Transverse colon (tissue), 4 donors: ENCODE data around the gene FLVCR2. TPM values are rescaled to one million over a fixed set of nuclear protein-coding genes. Genes with fewer than 3 reads are reported as not detected.

Experiments used
- DNase-seq: peaks from one replicate; pipeline ENCODE4 v3.0.0-alpha.2; 2019
- H3K27ac ChIP-seq, 4 donors: fragments of 200-600 bp; sonication (generic); 2 replicates each; pipeline ENCODE4 v1.5.1; 2016 to 2018; ENCODE audit warnings: inconsistent platforms in 4 of 4
- H3K27me3 ChIP-seq: fragments of 200-600 bp; sonication (generic); 2 replicates; pipeline ENCODE4 v1.5.1; 2017; ENCODE audit warnings: inconsistent platforms
- H3K36me3 ChIP-seq, 4 donors: fragments of 200-600 bp; sonication (generic); 2 replicates each; pipeline ENCODE4 v1.5.1; 2017 to 2019; ENCODE audit warnings: inconsistent platforms in 4 of 4
- H3K4me1 ChIP-seq, 4 donors: fragments of 200-600 bp; sonication (generic); 2 replicates each; pipeline ENCODE4 v1.5.1; 2017 to 2020; ENCODE audit warnings: inconsistent platforms in 4 of 4
- H3K4me3 ChIP-seq, 4 donors: fragments of 200-600 bp; sonication (generic); 1 replicate in 1 of 4; 2 replicates in 3 of 4; pipeline versions ENCODE4 v1.5.1 to v1.6.1; 2017 to 2019; ENCODE audit warnings: inconsistent platforms in 4 of 4
- H3K9me3 ChIP-seq, 2 donors: fragments of 200-600 bp; sonication (generic); 2 replicates each; pipeline ENCODE4 v1.5.1; 2017 to 2019; ENCODE audit warnings: inconsistent platforms in 2 of 2
- EP300 ChIP-seq: sonication (generic); formaldehyde crosslinking; IDR thresholded peaks from one replicate; pipeline ENCODE4 v1.6.1; 2017; ENCODE audit warnings: antibody characterized with exemption, low read depth
- POLR2A ChIP-seq: fragments of 450-650 bp; IDR thresholded peaks from one replicate; pipeline ENCODE4 v1.6.1; 2016; ENCODE audit warnings: antibody characterized with exemption, mild to moderate bottlenecking, moderate library complexity
- POLR2AphosphoS5 ChIP-seq, 3 donors: sonication (generic); formaldehyde crosslinking; IDR thresholded peaks; one replicate each; pipeline ENCODE4 v1.6.1; 2016; ENCODE audit warnings: antibody characterized with exemption in 3 of 3
- WGBS, 2 donors: methylation state at CpG; one replicate each; pipeline ENCODE4 v1.1.5; 2018; ENCODE audit warnings: low coverage in 1 of 2; 5-methylcytosine and 5-hydroxymethylcytosine counted together
- in situ Hi-C, 4 donors: fragments of 200-750 bp; cut with MboI; loops; one replicate each; pipeline versions ENCODE4 v1.15.0 to v1.15.1; 2017; ENCODE audit warnings: low sequenced_read_pairs in 3 of 4, low pct_ligation_motif_present in 1 of 4, low pct_unique_long_range_greater_than_20kb in 1 of 4
- intact Hi-C: fragments of 100-400 bp; cut with DNase I; formaldehyde crosslinking; loops from one replicate; pipeline ENCODE4 v1.15.1; 2023; ENCODE audit warnings: low total_unique reads
- total RNA-seq, 4 donors: library from RNA; depleted of rRNA; stranded (reverse); fragments of >200 nt; gene quantifications; one replicate each; pipeline ENCODE4 v1.1.0, GENCODE V29; 2016
- TF ChIP-seq, protein P1 (sequence below), 5 experiments: fragments of 200-600 bp in 3 of 5; fragments of 450-650 bp in 2 of 5; sonication (generic) in 3 of 5; IDR thresholded peaks; 1 replicate in 2 of 5; 2 replicates in 3 of 5; pipeline ENCODE4 v1.5.1; 2016 to 2017; ENCODE audit warnings: antibody characterized with exemption in 5 of 5, inconsistent platforms in 3 of 5, mild to moderate bottlenecking in 2 of 5, moderate library complexity in 1 of 5

Gene FLVCR2
- total RNA-seq, 4 donors from 2014 or later, result 6.2 to 54.5 (median 45.0) TPM

DNA sequence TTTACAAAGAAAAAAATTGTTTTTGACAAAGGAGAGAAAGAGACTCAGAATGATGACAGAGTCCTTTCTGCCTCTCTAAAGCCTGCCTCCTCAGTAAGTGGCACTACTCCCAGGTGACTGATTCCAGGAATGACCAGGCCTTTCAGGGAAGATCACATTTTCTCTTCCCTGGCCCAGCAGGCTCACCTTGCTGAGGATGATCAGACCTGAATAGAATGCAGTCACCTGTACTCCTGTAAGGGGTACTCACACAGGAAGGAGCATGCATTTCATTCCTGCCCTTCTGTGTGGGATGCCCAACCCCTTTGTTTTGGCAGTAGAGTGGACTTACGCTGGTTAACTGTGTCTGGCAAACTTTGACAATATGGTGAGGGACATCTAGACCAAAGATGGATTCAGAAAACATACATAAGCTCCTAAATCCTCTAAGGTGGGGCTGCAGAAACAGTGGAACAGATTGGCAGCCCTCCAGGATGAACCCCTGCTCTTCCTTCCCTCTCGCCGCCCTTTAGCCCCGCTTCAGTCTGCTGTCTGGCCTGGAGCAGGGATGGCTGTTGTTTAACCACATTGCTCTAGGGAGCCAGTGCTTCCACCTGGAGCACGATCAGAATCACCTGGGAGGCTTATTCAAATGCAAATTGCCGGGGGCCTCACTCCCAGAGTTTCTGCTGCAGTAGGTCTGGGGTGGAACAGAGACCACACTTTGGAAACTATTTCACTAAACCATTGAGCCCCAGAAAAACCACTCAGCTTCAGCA, 52.5 kb downstream of the FLVCR2 start:
- TF ChIP-seq EP300 (no peak), POLR2A (no peak), POLR2AphosphoS5 (IDR thresholded peaks at IDR 0.05) (no peak)
- TF ChIP-seq, protein P1, sequence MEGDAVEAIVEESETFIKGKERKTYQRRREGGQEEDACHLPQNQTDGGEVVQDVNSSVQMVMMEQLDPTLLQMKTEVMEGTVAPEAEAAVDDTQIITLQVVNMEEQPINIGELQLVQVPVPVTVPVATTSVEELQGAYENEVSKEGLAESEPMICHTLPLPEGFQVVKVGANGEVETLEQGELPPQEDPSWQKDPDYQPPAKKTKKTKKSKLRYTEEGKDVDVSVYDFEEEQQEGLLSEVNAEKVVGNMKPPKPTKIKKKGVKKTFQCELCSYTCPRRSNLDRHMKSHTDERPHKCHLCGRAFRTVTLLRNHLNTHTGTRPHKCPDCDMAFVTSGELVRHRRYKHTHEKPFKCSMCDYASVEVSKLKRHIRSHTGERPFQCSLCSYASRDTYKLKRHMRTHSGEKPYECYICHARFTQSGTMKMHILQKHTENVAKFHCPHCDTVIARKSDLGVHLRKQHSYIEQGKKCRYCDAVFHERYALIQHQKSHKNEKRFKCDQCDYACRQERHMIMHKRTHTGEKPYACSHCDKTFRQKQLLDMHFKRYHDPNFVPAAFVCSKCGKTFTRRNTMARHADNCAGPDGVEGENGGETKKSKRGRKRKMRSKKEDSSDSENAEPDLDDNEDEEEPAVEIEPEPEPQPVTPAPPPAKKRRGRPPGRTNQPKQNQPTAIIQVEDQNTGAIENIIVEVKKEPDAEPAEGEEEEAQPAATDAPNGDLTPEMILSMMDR (IDR thresholded peaks at IDR 0.05), result no peak
- H3K36me3 ChIP-seq, result no peaks in the 10 kb centered on the region
- no peaks in the 10 kb centered on the region for H3K27me3 ChIP-seq
- in situ Hi-C loops (no loop called here), intact Hi-C loops (no loop called here)
- peaks cover 0 to 2% (median 0%) of the 10 kb centered on the region in 4 donors for H3K4me1 ChIP-seq
- no peak overlapping the region for H3K4me3 ChIP-seq
- DNase-seq, result no peak
- WGBS, 2 donors, result 67 to 86% methylated on average over 1 to 6 of the region's 6 CpGs
- no peak overlapping the region for H3K27ac ChIP-seq
- H3K9me3 ChIP-seq, result no peaks in the 10 kb centered on the region

DNA sequence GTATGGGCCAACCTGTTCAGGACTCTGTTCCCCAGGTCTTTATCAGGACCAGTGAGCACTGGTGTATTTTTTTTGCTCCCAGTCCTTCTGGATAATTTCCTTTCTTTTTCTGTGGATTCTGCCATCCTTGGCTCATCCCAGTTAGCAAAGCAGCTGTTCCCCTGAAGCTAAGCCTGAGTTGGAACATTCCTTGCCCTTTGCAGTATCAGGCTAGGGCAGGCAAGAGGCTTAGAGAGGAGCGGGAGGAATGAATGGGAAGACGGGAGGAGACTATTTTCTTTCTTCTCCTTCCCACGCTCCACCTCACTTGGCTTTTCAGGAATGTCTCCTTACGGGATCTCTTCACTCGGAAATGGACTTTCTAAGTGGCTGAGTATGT, 53.0 kb downstream of the FLVCR2 start:
- Histone ChIP-seq H3K4me3 (no peak overlapping the region), H3K27ac (no peak overlapping the region), H3K9me3 (no peaks in the 10 kb centered on the region), H3K27me3 (no peaks in the 10 kb centered on the region), H3K4me1 (peaks cover 0 to 2% (median 0%) of the 10 kb centered on the region in 4 donors), H3K36me3 (no peaks in the 10 kb centered on the region)
- 78% methylated on average over 5 of the region's 5 CpGs; no CpG with 5 or more reads in 1 of the 2 donors for WGBS, 2 donors
- TF ChIP-seq EP300, result no peak
- TF ChIP-seq POLR2A, result no peak
- TF ChIP-seq, protein P1 (IDR thresholded peaks at IDR 0.05), result no peak
- TF ChIP-seq POLR2AphosphoS5 (IDR thresholded peaks at IDR 0.05), result no peak
- DNase-seq, result no peak
- intact Hi-C loops (no loop called here), in situ Hi-C loops (no loop called here)

DNA sequence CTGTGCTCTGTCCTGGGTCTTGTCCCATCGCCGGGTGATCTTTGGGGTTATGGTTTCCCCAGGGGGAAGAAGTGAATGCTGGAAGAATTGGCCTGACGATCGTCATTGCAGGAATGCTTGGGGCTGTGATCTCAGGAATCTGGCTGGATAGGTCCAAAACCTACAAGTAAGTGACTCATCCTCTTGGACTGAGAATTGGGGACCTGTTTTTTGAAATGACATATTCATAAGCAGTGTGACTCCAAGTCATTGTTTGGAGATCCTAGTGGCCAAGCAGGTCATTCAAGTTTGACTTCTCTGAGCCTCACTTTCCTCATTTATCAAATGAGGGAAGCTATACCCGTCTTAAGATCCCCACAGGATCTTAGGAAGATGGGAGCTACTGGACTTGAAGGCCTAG, 56.4 kb downstream of the FLVCR2 start:
- Histone ChIP-seq H3K27me3 (no peaks in the 10 kb centered on the region), H3K4me1 (no peaks in the 10 kb centered on the region), H3K4me3 (no peak overlapping the region), H3K27ac (no peak overlapping the region), H3K36me3 (no peaks in the 10 kb centered on the region), H3K9me3 (no peaks in the 10 kb centered on the region)
- in situ Hi-C loops (no loop called here), intact Hi-C loops (no loop called here)
- DNase-seq, result no peak
- TF ChIP-seq EP300 (no peak), POLR2A (no peak)
- TF ChIP-seq, protein P1 (IDR thresholded peaks at IDR 0.05), result no peak
- WGBS, 2 donors, result 83 to 94% methylated on average over 5 of the region's 5 CpGs

DNA sequence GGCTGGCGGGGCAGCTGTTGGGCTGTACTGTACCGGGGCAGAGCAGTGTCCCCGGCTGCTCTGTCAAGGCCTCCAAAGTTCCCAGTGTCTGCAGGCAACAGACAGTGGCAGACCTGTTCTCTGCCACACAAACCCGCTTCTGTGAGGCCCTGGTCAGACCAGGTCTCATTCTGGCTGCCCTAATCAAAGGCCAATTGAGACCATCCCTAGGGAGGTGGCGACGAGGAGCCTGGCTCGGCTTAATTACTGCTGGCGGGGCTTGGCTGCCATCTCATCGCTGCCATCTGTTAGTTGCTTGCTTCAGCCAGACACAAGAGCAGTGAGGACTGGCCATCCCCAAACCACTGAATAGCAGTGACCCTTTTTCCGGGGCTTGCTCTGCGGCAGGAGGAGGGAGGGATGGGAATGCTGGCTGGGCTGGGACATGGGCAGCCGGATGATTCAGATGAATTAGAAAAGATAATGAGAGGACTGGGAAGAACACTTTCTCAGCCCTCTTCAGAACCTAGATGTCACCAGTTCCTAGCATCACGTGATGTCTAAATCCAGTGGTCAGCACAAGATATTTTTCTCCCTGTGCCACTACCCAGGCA, 57.8 kb downstream of the FLVCR2 start:
- no peaks in the 10 kb centered on the region for H3K36me3 ChIP-seq
- no peaks in the 10 kb centered on the region for H3K9me3 ChIP-seq
- 79% methylated on average over 13 of the region's 13 CpGs; no CpG with 5 or more reads in 1 of the 2 donors for WGBS, 2 donors
- no peaks in the 10 kb centered on the region for H3K27me3 ChIP-seq
- no peak overlapping the region for H3K4me3 ChIP-seq
- H3K27ac ChIP-seq, result no peak overlapping the region
- intact Hi-C loops (no loop called here), in situ Hi-C loops (no loop called here)
- no peaks in the 10 kb centered on the region for H3K4me1 ChIP-seq
- DNase-seq, result no peak
- TF ChIP-seq, protein P1 (IDR thresholded peaks at IDR 0.05), result no peak
- no peak for TF ChIP-seq POLR2A
- TF ChIP-seq POLR2AphosphoS5 (IDR thresholded peaks at IDR 0.05), result no peak
- no peak for TF ChIP-seq EP300
